HL-60/S4 treated with phorbol 12-myristate 13-acetate at 8.2 ng/mL for 4 days and 3 days (cell line): ENCODE data around the gene PSMB2.

Experiments
- in situ Hi-C: fragments of 300-500 bp; cut with MboI; formaldehyde crosslinking; loops from 2 replicates; pipeline ENCODE4 v1.15.0; 2022; ENCODE audit warnings: low sequenced_read_pairs

PSMB2 gene

DNA sequence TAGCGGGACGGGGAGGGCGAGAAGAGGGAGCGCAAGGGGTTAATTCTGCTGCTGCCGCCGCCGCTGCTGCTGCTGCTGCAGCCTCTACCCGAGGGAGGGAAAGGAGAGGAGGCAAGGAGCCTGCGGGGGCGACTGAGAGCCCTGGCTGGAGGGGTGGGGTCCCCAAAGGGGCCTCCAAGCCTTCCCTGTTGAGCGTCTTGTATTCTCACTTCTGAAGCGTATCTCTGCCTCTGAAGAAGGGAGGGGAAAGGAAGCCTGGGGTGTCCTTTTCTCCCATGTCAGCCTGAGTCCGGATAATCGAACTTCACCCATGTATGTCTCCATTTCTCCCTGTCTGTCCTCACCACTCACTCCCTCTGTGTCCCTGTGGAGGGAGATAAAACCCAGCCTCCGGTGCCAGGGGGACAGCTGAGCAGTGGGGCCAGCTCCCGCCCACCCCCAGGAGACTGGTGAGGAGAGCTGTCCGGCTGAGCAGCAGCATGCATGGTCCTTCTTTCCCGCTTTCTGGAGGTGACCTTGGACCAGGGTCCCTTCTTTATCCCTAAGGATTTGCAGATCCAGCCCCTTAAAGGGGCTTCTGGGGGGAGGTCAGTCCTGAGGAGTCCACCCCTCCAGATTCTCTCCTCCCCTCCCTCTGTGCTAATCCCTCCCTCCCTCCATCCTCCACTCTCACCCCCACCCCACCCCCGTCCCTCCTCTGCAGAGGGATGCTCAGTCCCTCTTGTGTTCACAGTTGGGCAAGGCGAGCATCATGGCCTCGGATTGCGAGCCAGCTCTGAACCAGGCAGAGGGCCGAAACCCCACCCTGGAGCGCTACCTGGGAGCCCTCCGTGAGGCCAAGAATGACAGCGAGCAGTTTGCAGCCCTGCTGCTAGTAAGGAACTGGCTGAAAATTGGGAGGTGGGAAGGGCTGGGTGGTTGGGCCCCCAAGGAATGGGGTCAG lies 82.7 kb downstream of the PSMB2 start:
- in situ Hi-C loops, result no loop called here

DNA sequence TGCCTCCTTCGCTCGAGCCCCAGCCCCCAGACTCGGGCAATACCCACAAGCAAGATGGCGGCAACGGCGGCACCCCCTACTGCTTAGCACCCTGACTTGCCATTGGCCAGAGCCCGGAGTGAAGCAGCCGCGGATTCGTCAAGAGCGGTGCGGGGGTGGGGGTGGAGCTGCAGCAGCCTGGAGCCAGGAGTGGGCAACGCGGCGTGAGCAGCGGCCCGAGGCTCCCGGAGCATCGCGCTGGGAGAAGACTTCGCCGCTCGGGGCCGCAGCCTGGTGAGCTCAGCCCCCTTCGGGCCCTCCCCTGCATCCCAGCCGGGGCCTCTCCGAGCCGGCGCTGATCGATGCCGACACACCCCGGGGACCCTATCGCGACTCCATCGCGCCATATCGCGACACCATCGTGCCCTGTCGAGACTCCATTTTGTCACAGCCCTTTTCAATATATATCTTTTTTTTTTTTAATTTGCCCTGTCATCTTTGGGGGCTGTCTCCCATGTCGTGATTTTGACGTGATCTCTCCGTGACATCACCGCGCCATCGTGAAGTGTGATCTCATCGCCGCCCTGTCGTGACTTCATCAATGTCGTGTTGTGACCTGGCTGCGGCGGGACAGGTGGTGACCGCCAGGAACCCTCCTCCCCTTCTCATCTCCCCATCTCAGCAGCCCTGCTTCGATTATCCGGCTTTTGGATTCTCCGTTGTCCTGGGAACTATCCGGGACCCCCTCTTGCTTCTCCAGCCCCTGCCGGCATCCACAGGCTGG lies 83.5 kb downstream of the PSMB2 start, which contains the start of gene NCDN:
Gene NCDN, plus strand, starts transcription at position 189 of the 763 bp plus-strand sequence. Its CDS starts 392 bp downstream, at position 581.
- in situ Hi-C loops, result no loop called here

DNA sequence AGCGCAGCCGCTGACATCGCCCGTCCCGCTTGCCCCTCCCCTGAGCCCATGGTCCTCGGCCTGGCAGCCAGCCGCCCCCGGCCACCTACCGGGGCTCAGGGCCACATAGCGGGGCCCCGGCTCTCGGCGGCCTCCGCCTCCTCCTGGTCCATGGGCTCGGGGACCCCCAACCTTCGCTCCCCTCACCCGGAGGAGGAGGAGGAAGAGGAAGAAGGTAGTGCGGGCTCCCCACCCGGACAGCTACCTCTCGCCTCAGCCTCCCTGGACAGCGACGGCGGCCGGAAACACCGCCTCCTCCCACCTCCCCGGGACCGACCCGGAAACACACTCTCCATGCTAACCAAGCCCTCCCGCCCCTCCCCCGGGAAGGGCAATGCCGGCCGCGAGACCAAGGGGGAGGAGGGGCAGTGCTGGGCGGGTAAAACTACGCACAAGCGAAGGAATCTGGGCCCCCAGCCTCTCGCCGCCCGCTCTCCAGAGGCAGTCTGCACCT lies 84.2 kb downstream of the PSMB2 start, which contains the start of gene KIAA0319L:
Gene KIAA0319L, minus strand, starts transcription at position 286 of the 493 bp plus-strand sequence. CDS start 2,912 bp downstream, outside the sequence.
- in situ Hi-C loops, result no loop called here

- in situ Hi-C loops, result no loop called here
Measured at GRCh38 chr1:35556484-35557117, 84.7 kb downstream of the PSMB2 start.

GRCh38 chr1:35555601-35556477 lies 85.5 kb downstream of the PSMB2 start:
- in situ Hi-C loops, result no loop called here

- in situ Hi-C loops, result no loop called here
Measured at GRCh38 chr1:35555212-35555584, 86.1 kb downstream of the PSMB2 start.

- in situ Hi-C loops, result no loop called here
Measured at GRCh38 chr1:35554266-35555211, 86.8 kb downstream of the PSMB2 start.

GRCh38 chr1:35553851-35554250 lies 87.5 kb downstream of the PSMB2 start:
- in situ Hi-C loops, result no loop called here
